Endothelial cell of umbilical vein (primary cell): ENCODE results near the gene MMRN2.

ENCODE experiments used
- CTCF ChIP-seq, 2 donors: IDR thresholded peaks; 1 replicate in 1 of 2; 2 replicates in 1 of 2; pipeline ENCODE4 v1.5.1; 2011; ENCODE audit warnings: low read length in 2 of 2, mild to moderate bottlenecking in 2 of 2, moderate library complexity in 2 of 2, control low read depth in 1 of 2, inconsistent platforms in 1 of 2, low read depth in 1 of 2; ENCODE audit not compliant: insufficient read depth in 1 of 2; ENCODE audit errors: extremely low read depth in 1 of 2
- EZH2 ChIP-seq: IDR thresholded peaks from 2 replicates; pipeline ENCODE4 v1.6.1; 2012; ENCODE audit warnings: borderline replicate concordance, low read depth, mild to moderate bottlenecking, moderate library complexity, low read length, inconsistent platforms; ENCODE audit not compliant: severe bottlenecking

DNA sequence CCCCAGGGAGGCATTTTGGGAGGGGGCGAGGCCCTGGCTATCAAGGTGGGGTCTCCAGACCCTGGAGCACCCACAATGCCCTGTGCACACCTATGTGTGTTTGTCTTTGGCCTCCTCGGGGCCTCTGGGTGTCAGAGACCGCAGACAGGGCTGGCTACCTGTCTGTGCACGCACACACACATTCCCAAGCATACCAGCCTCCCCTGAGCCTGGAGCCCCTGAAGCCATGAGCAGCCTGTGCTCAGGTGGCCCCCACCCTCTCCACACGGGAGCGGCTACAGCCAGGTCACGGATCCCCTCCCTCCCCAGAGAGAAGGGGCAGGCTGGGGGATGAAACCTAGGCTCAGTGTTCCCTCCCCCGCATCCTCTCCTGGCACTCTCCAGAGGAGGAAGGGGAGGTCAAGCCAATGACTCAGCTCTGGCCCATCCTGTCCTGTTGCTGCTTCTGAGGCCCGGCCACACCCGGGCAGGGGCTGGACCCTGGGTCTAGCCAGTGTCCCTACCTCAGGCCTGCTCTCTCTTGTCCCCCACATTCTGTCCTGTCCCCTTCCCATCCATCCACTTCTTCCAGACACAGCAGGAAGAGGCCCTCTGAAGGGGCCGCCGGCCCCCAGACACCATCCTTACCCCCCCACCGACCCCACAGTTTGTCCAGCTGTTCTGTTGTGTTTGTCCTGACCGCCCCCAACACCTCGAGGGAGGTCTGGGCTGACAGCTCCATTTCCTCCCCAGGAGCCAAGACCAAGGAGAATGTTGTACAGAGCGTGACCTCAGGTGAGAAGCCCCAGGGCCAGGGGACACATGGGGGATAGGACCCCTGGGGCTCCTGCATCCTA is 1.7 kb upstream of the MMRN2 start:
- TF ChIP-seq CTCF (IDR thresholded peaks at IDR 0.05; ENCODE audit: extremely low read depth in 1 of 2, insufficient read depth in 1 of 2, low read depth in 1 of 2, low read length in 2 of 2): no peak
- TF ChIP-seq EZH2: no peak
